HG03378 (cell line): Measurements from ENCODE around the gene SLC25A53.
A peak's percentile ranks its signal among the peaks of the same experiment; 100 is the strongest.
"Not testable (repeated sequence)": the region's sequence is repeated elsewhere in the genome, so short reads cannot be mapped to it uniquely, and the experiment has no call there.

Experiments used
- ATAC-seq: cut with Tn5 transposase; IDR thresholded peaks from one replicate; pipeline ENCODE4 v1.9.1; 2021; ENCODE audit warnings: mild to moderate bottlenecking, moderate library complexity; ENCODE audit not compliant: unreplicated experiment

The SLC25A53 gene

DNA sequence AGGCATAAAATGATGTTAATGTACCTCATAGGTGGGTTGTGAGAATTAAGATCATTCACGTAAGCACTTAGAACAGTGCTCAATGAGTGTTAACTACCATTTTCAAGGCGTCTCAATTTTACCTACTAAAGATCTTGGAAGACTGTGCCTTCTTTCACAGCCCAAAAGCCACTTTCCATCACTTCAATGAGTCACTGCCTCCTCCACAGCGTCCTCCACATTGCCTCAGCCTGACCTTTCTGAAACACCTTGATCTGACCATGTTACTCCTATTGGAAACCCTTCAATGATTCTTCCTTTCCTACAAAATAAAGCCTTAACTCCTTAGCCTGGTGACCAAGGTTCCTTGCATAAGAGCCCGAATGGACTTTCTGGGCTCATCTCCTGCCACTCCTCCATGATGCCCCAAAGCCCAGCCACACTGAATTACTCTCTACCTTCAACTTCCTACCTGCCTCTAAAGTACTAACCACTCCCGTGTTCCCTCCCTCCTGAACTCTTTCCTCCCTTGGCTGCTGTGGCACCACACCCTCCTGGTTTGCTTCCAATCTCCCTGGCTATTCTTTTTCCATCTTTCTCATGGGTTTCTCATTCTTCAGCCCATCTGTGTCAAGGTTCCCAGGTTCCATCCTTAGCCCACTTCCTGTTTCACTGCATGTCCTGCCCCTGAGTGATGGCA, 22.1 kb downstream of the SLC25A53 start:
- no peak for ATAC-seq

GRCh38 chrX:104130808-104131207, 26.0 kb downstream of the SLC25A53 start:
- ATAC-seq: no peak

GRCh38 chrX:104126856-104127255, 30.0 kb downstream of the SLC25A53 start:
- ATAC-seq: no peak

DNA sequence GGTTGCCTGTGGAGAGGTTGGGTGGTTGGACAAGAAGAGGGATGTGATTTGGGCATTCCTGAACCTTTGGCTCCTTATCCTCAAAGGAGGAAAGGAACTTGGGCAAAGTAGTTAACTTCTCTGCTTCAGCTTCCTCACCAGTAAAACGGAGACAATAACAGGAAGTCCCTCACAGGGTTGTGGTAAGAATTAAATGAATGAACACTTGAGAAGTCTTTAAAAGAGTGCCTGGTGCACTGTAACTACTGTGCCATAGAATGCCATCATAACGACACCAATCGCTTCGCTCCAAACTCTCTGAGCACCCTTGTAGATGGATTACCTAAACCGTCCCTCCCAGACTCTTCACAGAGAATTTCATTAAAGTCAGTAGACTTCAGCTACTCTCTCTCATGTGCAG, 34.0 kb downstream of the SLC25A53 start:
- no peak for ATAC-seq

- no peak for ATAC-seq
Measured at GRCh38 chrX:104118765-104119164, 38.0 kb downstream of the SLC25A53 start.

DNA sequence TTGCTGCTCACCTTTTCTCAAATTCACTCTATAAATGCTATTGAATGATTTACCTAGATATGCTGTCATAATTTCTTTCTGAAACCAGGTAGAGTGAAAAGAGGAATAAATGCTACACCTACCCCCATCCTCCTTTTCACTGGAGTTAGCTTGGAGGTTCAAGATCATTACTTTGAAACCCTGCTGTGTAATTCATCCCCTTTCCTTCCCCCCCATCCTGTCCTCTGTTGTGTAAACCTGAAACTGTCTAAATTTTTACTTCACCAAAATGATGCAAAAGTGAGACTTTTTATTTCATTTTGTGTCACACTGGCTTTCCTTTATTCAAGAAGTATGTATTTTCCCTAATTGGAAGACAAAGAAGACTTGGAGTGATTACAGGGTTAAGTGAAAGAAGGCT, 39.0 kb downstream of the SLC25A53 start:
- ATAC-seq: no peak

- peak; percentile 42 for ATAC-seq
Measured at GRCh38 chrX:104113222-104113965, 43.4 kb downstream of the SLC25A53 start.

- peak; percentile 64 for ATAC-seq
Measured at GRCh38 chrX:104112326-104112951, 44.4 kb downstream of the SLC25A53 start, which contains the start of gene ZCCHC18. TSS of gene ZCCHC18 (plus strand) at chrX:104112523. CDS start at chrX:104114112, 1,589 bp downstream.

GRCh38 chrX:104110491-104111240, 46.1 kb downstream of the SLC25A53 start:
- ATAC-seq: peak; percentile 45

GRCh38 chrX:104108955-104109354, 47.9 kb downstream of the SLC25A53 start:
- ATAC-seq: no peak

DNA sequence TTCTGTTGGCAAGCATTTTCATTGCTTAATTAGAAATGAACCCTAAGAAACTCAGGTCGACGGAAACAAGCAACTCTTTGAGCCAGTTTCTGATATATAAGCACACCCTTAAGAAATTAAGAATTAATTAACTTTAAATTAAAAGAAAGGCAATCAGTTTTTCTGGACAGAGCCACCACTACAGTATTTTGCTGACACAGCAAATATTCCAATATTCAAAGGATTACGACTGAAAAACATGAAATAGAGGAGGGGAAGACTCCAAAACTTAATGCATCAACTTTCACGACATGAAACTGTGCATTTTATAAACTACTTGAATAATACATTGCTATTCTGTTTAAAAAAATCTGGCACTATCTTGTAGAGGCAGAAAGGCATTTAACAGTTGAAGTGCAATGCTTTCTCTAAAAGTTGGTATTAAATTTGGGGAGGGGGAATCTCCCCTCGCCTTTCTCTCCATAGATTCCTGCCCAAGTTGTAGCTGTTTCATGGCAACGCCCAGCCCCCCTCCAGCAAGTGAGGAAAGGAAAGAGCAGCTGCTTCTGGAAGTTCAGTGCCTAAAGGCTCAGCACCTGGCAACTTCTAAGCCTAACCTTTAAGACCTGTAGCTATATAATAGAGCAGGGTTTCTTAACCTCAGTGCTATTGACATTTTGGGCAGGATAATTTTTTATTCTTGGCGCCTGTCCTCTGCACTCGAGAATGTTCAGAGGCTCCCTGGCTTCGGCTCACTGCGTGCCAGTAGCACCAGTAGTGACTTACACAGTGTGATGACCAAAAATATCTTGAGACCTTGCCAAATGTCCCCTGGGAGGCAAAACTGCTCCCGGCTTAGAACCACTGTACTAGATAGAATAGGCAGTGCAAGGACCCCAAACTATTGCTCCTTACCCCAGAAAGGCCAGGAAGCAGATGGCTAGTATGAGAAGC, 51.2 kb downstream of the SLC25A53 start:
- no peak for ATAC-seq

DNA sequence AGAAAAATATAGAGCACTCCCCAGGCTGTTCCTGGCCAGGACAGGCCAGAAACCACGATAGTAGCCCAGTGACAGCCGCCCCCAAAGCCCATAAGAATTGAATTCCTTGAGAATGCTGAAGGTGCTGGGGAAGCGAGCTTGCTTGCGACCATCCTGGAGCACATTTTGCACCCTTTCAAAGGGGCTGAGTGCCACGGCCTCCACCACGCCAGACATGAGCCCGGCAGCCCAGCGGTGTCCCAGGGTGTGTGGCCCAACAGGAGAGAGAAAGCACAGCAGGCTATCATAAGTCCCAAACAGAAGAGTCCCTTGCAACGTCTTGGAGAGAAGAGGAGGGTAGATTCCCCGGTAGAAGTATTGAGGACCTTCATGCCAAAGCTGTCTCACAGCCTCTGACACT, 52.1 kb downstream of the SLC25A53 start:
- ATAC-seq: no peak

DNA sequence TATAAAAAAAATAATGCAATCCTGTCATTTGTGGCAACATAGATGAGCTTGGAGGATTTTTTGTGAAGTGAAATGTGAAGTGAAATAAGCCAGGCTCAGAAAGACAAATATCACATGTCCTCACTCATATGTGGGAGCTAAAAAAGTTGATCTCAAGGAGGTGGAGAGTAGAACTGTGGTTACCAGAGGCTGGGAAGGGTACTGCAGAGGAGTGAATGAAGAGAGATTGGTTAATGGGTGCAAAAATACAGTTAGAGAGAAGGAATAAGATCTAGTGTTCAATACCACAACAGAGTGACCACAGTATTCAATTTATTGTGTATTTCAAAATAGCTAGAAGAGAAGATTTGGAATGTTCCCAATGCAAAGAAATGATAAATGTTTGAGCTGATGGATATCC, 57.9 kb downstream of the SLC25A53 start:
- no peak for ATAC-seq

DNA sequence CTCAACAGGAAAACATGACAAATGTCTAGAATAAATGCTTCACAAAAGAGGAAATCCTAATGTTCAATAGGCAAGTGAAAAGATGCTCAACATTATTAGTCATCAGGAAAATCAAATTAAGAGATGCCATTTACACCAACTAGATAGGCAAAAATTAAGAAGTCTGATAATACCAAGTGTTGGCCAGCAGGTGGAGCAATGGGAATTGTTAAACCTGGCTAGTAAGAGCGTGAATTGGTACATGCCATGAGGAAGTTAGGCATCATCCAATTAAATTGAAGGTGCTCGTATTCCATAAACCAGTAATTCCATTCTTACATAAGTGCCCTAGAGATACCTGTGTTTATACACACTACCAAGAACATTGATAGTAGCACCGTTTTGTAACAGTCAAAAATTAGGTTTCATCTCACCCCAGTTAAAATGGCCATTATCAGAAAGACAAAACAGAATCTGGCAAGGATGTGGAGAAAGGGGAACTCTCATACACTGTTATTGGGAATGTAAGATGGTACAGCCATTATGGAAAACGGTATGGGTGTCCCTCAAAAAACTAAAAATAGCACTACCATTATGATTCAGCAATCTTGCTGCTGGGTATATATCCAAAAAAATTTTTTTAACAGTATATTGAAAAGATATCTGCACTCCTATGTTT, 58.5 kb downstream of the SLC25A53 start:
- ATAC-seq: peak; percentile 90

DNA sequence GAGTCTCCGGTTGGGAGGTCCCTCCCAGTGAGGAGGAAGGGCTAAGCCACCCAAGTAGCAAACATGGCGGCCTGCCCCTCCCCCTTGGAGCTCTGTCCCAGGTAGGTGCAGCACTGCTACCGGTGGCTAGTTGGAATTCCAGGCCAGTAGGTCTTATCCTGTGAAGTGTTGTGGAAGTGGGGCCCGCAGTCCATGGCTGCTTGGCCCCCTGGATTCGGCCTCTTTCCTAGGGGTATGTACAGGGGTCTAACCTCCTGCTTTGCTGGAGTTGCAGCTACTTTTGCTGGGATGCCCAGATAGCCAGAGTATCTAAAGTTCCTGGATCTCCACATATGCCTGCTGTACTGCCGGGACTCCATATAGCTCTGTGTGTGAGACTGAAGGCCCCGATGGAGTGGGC, 70.9 kb downstream of the SLC25A53 start:
- no peak for ATAC-seq

- no peak for ATAC-seq
Measured at GRCh38 chrX:104085477-104085876, 71.3 kb downstream of the SLC25A53 start.

DNA sequence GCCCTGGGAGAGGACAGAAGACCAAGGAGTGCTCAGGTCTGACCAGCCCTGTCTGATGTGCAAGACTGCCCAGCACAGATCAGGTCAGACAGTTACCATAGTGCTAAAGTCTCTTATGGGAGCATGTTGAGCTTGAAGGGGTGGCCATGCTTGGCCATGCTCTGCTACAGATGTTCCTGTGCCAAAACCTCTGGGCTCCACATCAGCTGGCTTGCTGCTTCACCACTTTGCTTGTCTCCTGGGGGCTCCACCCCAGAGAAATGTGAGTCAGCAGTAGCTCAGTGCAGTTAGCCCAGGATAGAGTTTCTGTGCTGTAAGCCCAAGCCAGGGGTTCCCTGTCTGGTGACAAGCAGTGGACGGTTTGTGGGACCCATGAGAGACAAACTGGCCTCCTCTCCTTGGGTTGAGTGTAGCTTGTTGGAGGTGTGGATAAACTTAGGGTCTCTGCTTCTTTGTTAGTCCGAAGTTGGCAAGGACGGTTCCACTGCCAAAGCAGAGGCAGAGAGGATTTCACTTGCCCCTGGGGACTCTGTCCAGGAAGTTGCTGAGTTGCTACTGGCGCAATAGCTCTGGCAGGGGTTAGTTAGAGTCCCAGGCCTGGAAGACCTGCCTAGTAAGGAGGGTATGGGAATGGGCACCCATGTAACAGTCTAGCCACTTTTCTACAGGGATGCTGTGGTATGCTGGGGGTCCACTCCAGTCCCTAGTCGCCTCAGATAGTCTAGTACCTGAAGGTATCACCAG, 72.1 kb downstream of the SLC25A53 start:
- no peak for ATAC-seq

DNA sequence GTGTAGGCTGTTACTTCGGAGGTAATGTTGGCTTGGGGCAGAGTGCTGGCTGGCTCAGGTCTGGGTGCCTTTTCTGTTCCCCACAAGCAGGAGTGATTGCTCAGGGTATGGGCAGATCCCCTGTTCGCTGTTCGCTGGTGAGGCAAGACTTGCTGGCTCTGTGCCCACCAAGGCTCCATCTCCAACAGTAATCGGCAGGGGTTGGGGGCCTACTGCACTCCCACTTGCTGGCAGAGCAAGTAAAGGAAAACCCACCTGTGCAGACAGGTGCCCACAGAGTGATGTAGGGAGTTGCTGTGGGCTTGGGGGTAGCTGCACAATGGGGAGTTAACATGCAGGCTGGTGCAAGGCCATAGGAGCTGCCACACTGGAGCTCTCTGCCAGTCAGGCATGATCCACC, 72.7 kb downstream of the SLC25A53 start:
- no peak for ATAC-seq

DNA sequence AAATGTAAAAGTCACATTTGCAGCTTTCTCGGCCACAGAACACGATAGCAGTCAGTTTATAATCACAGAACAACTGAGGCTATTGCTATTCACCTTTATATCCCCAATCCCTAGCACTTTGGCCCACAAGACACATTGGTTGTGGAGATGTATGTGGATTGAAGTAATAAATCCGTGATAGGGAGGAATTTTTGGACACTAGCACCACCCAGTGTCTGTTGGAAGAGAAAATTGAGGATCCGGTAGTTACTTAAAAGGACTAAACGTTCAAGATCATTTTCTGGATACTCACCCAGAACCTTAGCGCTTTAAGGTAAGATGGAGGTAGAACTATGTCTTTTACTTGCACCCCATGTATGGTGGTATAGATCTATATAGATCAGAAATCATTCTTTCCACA, 79.0 kb downstream of the SLC25A53 start:
- ATAC-seq: not testable (repeated sequence)
